GM12891 (cell line): ENCODE data around the gene VCAN.

Experiments
- DNase-seq: peaks from one replicate; pipeline ENCODE4 v3.0.0; 2011; ENCODE audit warnings: low spot score; ENCODE audit not compliant: insufficient read length
- FAIRE-seq: peaks from 2 replicates; lab custom pipeline; 2011; peaks lifted over from hg19 to GRCh38; lab: Jason Lieb, UNC
- PAX5 ChIP-seq: IDR thresholded peaks from 2 replicates; pipeline ENCODE4 v1.6.1; 2011; ENCODE audit warnings: low read length, moderate library complexity, mild to moderate bottlenecking; ENCODE audit not compliant: insufficient read depth, severe bottlenecking
- POLR2A ChIP-seq: IDR thresholded peaks from 2 replicates; pipeline ENCODE4 v1.6.1; 2011; ENCODE audit warnings: low read depth, low read length, control low read depth
- POLR2AphosphoS5 ChIP-seq: IDR thresholded peaks from 2 replicates; pipeline ENCODE4 v1.6.1; 2011; ENCODE audit warnings: low read depth, low read length, control low read depth
- POU2F2 ChIP-seq: IDR thresholded peaks from 2 replicates; pipeline ENCODE4 v1.6.1; 2011; ENCODE audit warnings: low read depth, mild to moderate bottlenecking, control low read depth, low read length, moderate library complexity
- SPI1 ChIP-seq: IDR thresholded peaks from 2 replicates; pipeline ENCODE4 v1.6.1; 2011; ENCODE audit warnings: low read depth, low read length, control low read depth
- TAF1 ChIP-seq: IDR thresholded peaks from 2 replicates; pipeline ENCODE4 v1.6.1; 2011; ENCODE audit warnings: low read depth, low read length, control low read depth

The VCAN gene

GRCh38 chr5:83526289-83526688 lies 54.7 kb downstream of the VCAN start:
- no peak for TF ChIP-seq TAF1
- TF ChIP-seq POLR2AphosphoS5 = no peak
- TF ChIP-seq POU2F2 = no peak
- no peak for TF ChIP-seq PAX5
- TF ChIP-seq POLR2A = no peak
- no peak for TF ChIP-seq SPI1
- DNase-seq (no peak), FAIRE-seq (no peak)

DNA sequence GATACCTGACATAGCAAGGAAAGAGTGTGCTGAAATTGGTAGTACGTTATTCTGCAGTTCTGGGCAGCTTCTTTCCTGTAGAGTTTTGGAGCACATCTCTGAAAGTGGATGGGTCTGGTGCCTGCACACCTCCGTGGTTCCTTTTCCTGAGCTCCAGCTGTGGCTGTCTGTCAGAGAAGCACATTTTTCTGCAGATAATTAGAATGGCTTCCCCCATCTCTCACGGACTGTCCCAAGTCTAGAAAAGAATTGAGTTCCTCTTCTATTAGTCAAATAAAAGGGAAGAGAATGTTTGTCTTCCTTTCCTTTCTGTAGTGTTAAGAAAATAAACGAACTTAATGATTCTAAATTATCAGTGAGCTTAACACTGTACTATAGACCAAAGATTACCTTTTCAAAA lies 55.7 kb downstream of the VCAN start:
- TF ChIP-seq POLR2A = no peak
- TF ChIP-seq POU2F2 = no peak
- no peak for TF ChIP-seq SPI1
- TF ChIP-seq TAF1 = no peak
- TF ChIP-seq POLR2AphosphoS5 = no peak
- TF ChIP-seq PAX5 = no peak
- FAIRE-seq (no peak), DNase-seq (no peak)

DNA sequence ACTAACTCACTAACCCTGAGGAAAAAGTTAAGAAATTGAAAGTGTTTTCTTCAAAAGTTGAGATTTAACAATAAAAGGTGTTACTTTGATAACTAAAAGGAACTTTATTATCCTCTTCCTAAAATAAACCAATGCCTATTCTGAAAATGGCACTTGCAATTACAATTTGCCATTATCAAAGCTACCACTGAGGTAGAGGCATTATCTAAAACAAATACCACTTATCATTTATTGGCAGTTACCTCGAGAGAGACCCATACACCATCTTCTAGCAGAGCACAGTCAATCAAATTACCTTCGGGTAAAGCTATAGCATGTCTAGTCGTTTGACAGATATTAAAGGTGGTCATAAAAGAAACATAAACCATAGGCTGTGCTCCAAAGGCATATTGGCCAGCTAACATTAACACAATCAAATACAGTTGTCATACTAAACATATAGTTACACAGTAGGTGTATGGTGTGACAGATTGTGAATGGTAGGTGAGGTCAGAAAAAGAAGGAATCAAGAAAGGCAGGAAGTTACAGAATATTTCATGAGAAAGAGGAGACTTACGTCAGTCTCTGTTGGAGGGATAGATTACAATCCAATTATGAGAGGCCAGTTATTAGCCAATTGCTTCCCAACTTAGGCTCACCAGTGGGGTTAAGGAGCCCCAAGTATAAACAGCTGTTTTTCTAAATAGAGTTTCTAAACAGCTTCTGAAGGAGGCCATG lies 56.3 kb downstream of the VCAN start:
- TF ChIP-seq TAF1 (no peak), POLR2A (no peak), POU2F2 (no peak), SPI1 (no peak), POLR2AphosphoS5 (no peak), PAX5 (no peak)
- no peak for FAIRE-seq

GRCh38 chr5:83528439-83528769 lies 56.9 kb downstream of the VCAN start:
- TF ChIP-seq POLR2A (no peak), POU2F2 (no peak), TAF1 (no peak), POLR2AphosphoS5 (no peak), SPI1 (no peak), PAX5 (no peak)
- no peak for DNase-seq
- FAIRE-seq = no peak

More for the DNA sequence above, 56.3 kb downstream of the VCAN start:
- no peak for DNase-seq

GRCh38 chr5:83530193-83530592 lies 58.6 kb downstream of the VCAN start:
- no peak for TF ChIP-seq POLR2AphosphoS5
- DNase-seq (no peak), FAIRE-seq (no peak)

DNA sequence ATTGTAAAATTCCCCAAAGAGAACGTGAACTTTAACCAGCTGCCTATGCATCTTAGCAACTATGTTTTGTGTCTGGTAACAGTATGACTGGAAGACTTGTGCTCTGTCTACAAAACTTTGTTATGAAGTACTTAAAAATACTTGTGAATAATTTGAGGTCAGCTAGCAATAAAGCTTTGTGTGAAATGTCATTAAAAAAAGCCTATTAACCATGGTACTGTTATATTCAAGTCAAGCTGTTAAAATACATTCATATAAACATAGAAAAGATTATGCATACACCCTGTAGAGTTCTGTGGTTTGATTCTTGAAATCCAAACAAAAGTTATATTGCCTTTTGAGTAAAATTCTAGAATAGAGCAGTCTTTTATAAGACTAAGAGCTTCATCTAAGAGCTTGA lies 60.1 kb downstream of the VCAN start:
- TF ChIP-seq TAF1 (no peak), PAX5 (no peak)
- FAIRE-seq (no peak), DNase-seq (no peak)

DNA sequence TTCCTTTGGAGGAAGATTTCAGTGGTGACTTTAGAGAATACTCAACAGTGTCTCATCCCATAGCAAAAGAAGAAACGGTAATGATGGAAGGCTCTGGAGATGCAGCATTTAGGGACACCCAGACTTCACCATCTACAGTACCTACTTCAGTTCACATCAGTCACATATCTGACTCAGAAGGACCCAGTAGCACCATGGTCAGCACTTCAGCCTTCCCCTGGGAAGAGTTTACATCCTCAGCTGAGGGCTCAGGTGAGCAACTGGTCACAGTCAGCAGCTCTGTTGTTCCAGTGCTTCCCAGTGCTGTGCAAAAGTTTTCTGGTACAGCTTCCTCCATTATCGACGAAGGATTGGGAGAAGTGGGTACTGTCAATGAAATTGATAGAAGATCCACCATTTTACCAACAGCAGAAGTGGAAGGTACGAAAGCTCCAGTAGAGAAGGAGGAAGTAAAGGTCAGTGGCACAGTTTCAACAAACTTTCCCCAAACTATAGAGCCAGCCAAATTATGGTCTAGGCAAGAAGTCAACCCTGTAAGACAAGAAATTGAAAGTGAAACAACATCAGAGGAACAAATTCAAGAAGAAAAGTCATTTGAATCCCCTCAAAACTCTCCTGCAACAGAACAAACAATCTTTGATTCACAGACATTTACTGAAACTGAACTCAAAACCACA lies 67.4 kb downstream of the VCAN start:
- no peak for TF ChIP-seq TAF1
- no peak for TF ChIP-seq SPI1
- no peak for TF ChIP-seq POU2F2
- TF ChIP-seq POLR2A = no peak
- no peak for TF ChIP-seq POLR2AphosphoS5
- TF ChIP-seq PAX5 = no peak
- no peak for DNase-seq
- no peak for FAIRE-seq

DNA sequence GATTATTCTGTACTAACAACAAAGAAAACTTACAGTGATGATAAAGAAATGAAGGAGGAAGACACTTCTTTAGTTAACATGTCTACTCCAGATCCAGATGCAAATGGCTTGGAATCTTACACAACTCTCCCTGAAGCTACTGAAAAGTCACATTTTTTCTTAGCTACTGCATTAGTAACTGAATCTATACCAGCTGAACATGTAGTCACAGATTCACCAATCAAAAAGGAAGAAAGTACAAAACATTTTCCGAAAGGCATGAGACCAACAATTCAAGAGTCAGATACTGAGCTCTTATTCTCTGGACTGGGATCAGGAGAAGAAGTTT lies 67.9 kb downstream of the VCAN start:
- TF ChIP-seq TAF1 = no peak
- no peak for TF ChIP-seq POLR2A
- no peak for TF ChIP-seq PAX5
- no peak for TF ChIP-seq POU2F2
- no peak for TF ChIP-seq POLR2AphosphoS5
- FAIRE-seq = no peak
- DNase-seq = no peak

- FAIRE-seq (no peak), DNase-seq (no peak)
Measured at GRCh38 chr5:83540105-83540504, 68.6 kb downstream of the VCAN start.

DNA sequence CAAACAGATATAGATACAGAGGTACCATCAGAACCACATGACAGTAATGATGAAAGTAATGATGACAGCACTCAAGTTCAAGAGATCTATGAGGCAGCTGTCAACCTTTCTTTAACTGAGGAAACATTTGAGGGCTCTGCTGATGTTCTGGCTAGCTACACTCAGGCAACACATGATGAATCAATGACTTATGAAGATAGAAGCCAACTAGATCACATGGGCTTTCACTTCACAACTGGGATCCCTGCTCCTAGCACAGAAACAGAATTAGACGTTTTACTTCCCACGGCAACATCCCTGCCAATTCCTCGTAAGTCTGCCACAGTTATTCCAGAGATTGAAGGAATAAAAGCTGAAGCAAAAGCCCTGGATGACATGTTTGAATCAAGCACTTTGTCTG lies 69.2 kb downstream of the VCAN start:
- TF ChIP-seq POLR2AphosphoS5 (no peak), SPI1 (no peak), TAF1 (no peak), POU2F2 (no peak), PAX5 (no peak)
- FAIRE-seq (no peak), DNase-seq (no peak)

More at GRCh38 chr5:83540105-83540504, 68.6 kb downstream of the VCAN start:
- TF ChIP-seq PAX5 = no peak
- TF ChIP-seq POLR2A = no peak
- TF ChIP-seq TAF1 = no peak
- no peak for TF ChIP-seq SPI1
- no peak for TF ChIP-seq POLR2AphosphoS5
- TF ChIP-seq POU2F2 = no peak

- TF ChIP-seq SPI1 (no peak), POLR2AphosphoS5 (no peak), POLR2A (no peak), TAF1 (no peak), PAX5 (no peak), POU2F2 (no peak)
- FAIRE-seq = peak; percentile 16
- no peak for DNase-seq
Measured at GRCh38 chr5:83542839-83543238, 71.3 kb downstream of the VCAN start.
